Mucosa of rectum (tissue), 2 donors: ENCODE data around the gene RBM15B.

Experiments
- H3K27ac ChIP-seq, 2 donors: one replicate each; pipeline ENCODE4 v1.7.0; 2013; ENCODE audit warnings: inconsistent platforms in 2 of 2, low read depth in 2 of 2, low read length in 2 of 2
- H3K27me3 ChIP-seq, 2 donors: one replicate each; pipeline ENCODE4 v1.7.0; 2013; ENCODE audit warnings: low read length in 2 of 2; ENCODE audit not compliant: control insufficient read depth in 2 of 2, insufficient read depth in 2 of 2
- H3K36me3 ChIP-seq, 2 donors: one replicate each; pipeline ENCODE4 v1.7.0; 2013; ENCODE audit warnings: low read length in 2 of 2; ENCODE audit not compliant: control insufficient read depth in 2 of 2, insufficient read depth in 2 of 2
- H3K4me1 ChIP-seq, 2 donors: one replicate each; pipeline ENCODE4 v1.7.0; 2013; ENCODE audit warnings: low read length in 2 of 2, mild to moderate bottlenecking in 1 of 2; ENCODE audit not compliant: control insufficient read depth in 2 of 2, insufficient read depth in 2 of 2
- H3K4me3 ChIP-seq, 2 donors: one replicate each; pipeline ENCODE4 v1.7.0; 2013; ENCODE audit warnings: low read length in 2 of 2
- H3K9ac ChIP-seq, 2 donors: one replicate each; pipeline ENCODE4 v1.7.0; 2013; ENCODE audit warnings: low read length in 2 of 2, low read depth in 1 of 2, mild to moderate bottlenecking in 1 of 2
- H3K9me3 ChIP-seq, 2 donors: one replicate each; pipeline ENCODE4 v1.7.0; 2013; ENCODE audit warnings: low read length in 2 of 2; ENCODE audit not compliant: control insufficient read depth in 2 of 2
- donor health status: healthy.
- donor health status: Normal muscosa, but diverticular disease.

The RBM15B gene

GRCh38 chr3:51378065-51378464, 13.0 kb upstream of the RBM15B start:
- Histone ChIP-seq H3K27me3 (peaks cover 2 to 3% of the 10 kb centered on the region in 2 donors), H3K36me3 (no peaks in the 10 kb centered on the region), H3K9ac (no peak overlapping the region), H3K4me1 (no peaks in the 10 kb centered on the region), H3K9me3 (no peaks in the 10 kb centered on the region), H3K27ac (no peak overlapping the region), H3K4me3 (no peak overlapping the region)

GRCh38 chr3:51378726-51379125, 12.4 kb upstream of the RBM15B start:
- no peaks in the 10 kb centered on the region for H3K9me3 ChIP-seq
- H3K9ac ChIP-seq, result no peak overlapping the region
- no peak overlapping the region for H3K4me3 ChIP-seq
- peaks cover 2 to 3% of the 10 kb centered on the region in 2 donors for H3K27me3 ChIP-seq
- H3K27ac ChIP-seq, result no peak overlapping the region
- peaks cover 0 to 4% of the 10 kb centered on the region in 2 donors for H3K4me1 ChIP-seq
- no peaks in the 10 kb centered on the region for H3K36me3 ChIP-seq

DNA sequence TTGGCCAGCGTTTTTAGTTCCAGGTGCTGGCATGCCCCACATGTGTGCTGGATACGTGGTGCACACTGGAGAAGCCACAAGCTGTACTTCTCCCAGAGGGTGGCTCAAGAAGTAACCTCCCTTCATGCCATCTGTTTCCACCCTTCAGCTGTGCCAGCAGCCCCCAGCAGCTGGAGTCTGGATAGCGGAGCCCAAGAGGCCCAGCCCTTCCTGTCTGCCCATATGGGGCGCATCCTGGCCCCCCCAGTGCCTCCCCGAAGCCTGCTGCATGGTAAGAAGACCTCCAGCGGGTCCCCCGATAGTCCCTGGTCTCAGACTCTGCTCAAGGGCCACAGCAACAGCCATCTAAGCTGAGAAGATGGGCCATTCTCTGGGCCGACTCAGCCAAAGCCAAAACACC, 11.8 kb upstream of the RBM15B start:
- H3K4me1 ChIP-seq, result peaks cover 3 to 10% of the 10 kb centered on the region in 2 donors
- H3K4me3 ChIP-seq, result no peak overlapping the region
- H3K9me3 ChIP-seq, result no peaks in the 10 kb centered on the region
- H3K27ac ChIP-seq, result no peak overlapping the region
- H3K36me3 ChIP-seq, result no peaks in the 10 kb centered on the region
- H3K9ac ChIP-seq, result no peak overlapping the region
- peaks cover 2 to 3% of the 10 kb centered on the region in 2 donors for H3K27me3 ChIP-seq

DNA sequence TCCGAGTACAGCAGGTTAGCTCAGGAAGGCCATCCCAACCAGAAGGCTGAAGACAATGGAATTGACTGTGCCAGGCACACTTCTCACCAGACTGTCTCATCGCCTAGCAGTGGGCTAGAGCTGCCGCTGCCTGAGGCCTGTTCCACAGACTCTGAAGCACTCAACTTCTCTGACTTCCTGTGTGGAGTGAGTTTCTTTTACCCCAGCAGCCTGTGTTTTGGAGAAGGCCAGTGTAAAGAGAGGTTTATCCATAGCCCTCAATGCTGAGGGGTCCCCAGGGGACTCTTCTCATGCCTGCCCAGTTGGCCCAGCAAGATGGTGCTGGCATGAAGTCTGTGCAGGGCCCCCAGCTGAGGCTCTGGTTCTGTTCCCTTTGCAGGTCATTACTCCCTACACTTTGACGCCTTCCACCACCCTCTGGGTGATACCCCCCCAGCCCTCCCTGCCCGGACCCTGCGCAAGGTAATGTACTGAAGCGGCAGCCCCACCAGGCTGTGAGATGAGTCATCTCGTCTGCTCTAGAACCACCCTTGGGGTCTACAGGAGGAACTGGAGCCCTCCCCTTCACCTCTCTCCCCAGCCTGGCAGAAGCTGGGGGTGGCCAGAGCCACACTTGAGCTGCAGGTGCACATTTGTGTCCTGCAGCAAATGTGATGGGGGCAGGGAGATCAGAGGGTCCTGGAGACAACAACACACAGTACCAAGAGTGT, 11.2 kb upstream of the RBM15B start:
- H3K27me3 ChIP-seq, result peaks cover 2 to 3% of the 10 kb centered on the region in 2 donors
- H3K4me1 ChIP-seq, result peaks cover 3 to 11% of the 10 kb centered on the region in 2 donors
- no peaks in the 10 kb centered on the region for H3K9me3 ChIP-seq
- no peaks in the 10 kb centered on the region for H3K36me3 ChIP-seq
- no peak overlapping the region for H3K4me3 ChIP-seq
- H3K9ac ChIP-seq, result no peak overlapping the region
- H3K27ac ChIP-seq, result no peak overlapping the region

- Histone ChIP-seq H3K36me3 (no peaks in the 10 kb centered on the region), H3K4me1 (peaks cover 6 to 13% of the 10 kb centered on the region in 2 donors), H3K27ac (no peak overlapping the region), H3K27me3 (peaks cover 0 to 2% of the 10 kb centered on the region in 2 donors), H3K4me3 (no peak overlapping the region), H3K9ac (no peak overlapping the region), H3K9me3 (no peaks in the 10 kb centered on the region)
These were observed 10.3 kb upstream of the RBM15B start for GRCh38 chr3:51380601-51381332.

DNA sequence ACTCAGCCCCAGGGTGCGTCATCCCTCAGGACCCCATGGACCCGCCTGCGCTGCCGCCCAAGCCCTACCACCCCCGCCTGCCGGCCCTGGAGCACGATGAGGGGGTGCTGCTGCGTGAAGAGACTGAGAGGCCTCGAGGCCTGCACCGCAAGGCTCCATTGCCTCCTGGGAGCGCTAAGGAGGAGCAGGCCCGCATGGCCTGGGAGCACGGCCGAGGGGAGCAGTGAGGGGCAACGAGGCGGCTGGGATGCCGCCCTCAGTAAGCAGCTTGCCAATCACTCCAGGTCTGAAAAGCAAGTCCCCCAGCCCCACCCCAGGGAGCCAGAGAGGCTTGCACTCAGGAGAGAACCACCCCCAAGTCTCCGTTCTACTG, 9.8 kb upstream of the RBM15B start:
- no peak overlapping the region for H3K27ac ChIP-seq
- no peaks in the 10 kb centered on the region for H3K36me3 ChIP-seq
- peaks cover 11 to 19% of the 10 kb centered on the region in 2 donors for H3K4me1 ChIP-seq
- no peak overlapping the region for H3K9ac ChIP-seq
- no peak overlapping the region for H3K4me3 ChIP-seq
- peaks cover 0 to 2% of the 10 kb centered on the region in 2 donors for H3K27me3 ChIP-seq
- no peaks in the 10 kb centered on the region for H3K9me3 ChIP-seq

- no peaks in the 10 kb centered on the region for H3K9me3 ChIP-seq
- H3K27me3 ChIP-seq, result peaks cover 0 to 2% of the 10 kb centered on the region in 2 donors
- H3K4me3 ChIP-seq, result no peak overlapping the region
- peaks cover 14 to 25% of the 10 kb centered on the region in 2 donors for H3K4me1 ChIP-seq
- H3K27ac ChIP-seq, result no peak overlapping the region
- no peak overlapping the region for H3K9ac ChIP-seq
- no peaks in the 10 kb centered on the region for H3K36me3 ChIP-seq
These were observed 8.9 kb upstream of the RBM15B start for GRCh38 chr3:51382076-51382745.

- H3K4me3 ChIP-seq, result peak overlapping the region in 1 of 2 donors; percentile 97
- H3K27me3 ChIP-seq, result no peaks in the 10 kb centered on the region
- H3K9ac ChIP-seq, result peak overlapping the region in 1 of 2 donors; percentile 6
- H3K27ac ChIP-seq, result no peak overlapping the region
- no peaks in the 10 kb centered on the region for H3K9me3 ChIP-seq
- peaks cover 23 to 30% of the 10 kb centered on the region in 2 donors for H3K4me1 ChIP-seq
- peaks cover 5% of the 10 kb centered on the region in 2 donors for H3K36me3 ChIP-seq
These were observed 8.0 kb upstream of the RBM15B start for GRCh38 chr3:51382947-51383578.

DNA sequence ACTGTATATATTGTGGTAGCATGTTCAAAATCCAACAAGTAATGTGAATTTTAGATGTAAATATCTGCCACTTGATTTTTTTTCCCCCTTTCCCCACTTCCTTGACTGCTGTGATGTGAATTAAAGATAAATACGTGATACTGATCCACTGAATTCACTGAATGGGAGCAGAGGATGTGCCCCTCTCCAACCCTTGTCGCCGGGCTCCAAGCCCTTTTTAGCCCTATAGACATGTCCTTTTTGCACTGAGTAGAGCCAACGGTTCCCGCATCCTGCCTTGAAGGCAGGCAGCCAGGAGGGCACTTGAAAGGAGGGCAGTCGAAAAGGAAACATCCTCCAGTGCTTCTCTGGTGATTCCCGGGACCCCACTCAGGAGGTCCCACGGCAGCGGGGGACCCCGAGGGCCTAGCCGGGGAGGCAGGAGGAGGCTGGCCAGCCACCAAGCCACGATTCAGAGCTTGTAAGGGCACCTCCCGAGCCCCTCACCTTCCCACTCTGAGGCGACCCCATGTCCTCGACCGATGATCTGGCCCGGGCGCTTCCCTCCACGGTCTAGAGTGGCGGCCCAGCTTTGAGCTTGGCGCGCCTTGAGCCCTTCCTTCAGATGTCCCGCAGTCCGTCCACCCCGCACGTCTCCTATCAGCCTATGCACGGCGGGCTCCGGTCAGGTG, 6.9 kb upstream of the RBM15B start:
- H3K27me3 ChIP-seq, result no peaks in the 10 kb centered on the region
- H3K27ac ChIP-seq, result peak overlapping the region; percentile 84 to 96
- H3K9me3 ChIP-seq, result no peaks in the 10 kb centered on the region
- H3K4me1 ChIP-seq, result peaks cover 34 to 41% of the 10 kb centered on the region in 2 donors
- H3K36me3 ChIP-seq, result peaks cover 8 to 15% of the 10 kb centered on the region in 2 donors
- peak overlapping the region; percentile 97 to 98 for H3K4me3 ChIP-seq
- H3K9ac ChIP-seq, result peak overlapping the region; percentile 88 to 96
